Stimulated activated CD8-positive, alpha-beta memory T cell treated with anti-CD3 and anti-CD28 coated beads, Interleukin-2, amount 100 ng/mL, for 1 hour (primary cell): Measurements from ENCODE around the gene IGF2R.
"Not testable (repeated sequence)": the region's sequence is repeated elsewhere in the genome, so short reads cannot be mapped to it uniquely, and the experiment has no call there.

Experiments used
- DNase-seq, 2 donors: peaks; one replicate each; pipeline ENCODE4 v3.0.0-alpha.2; 2020; ENCODE audit warnings: low read depth in 2 of 2

Gene IGF2R

GRCh38 chr6:159996087-159996622 lies 27.3 kb downstream of the IGF2R start:
- no peak for DNase-seq

GRCh38 chr6:159996626-159997497 lies 28.0 kb downstream of the IGF2R start:
- DNase-seq, result no peak

GRCh38 chr6:159997498-159998101 lies 28.7 kb downstream of the IGF2R start:
- no peak for DNase-seq

GRCh38 chr6:159998538-159998937 lies 29.7 kb downstream of the IGF2R start:
- DNase-seq, result no peak

GRCh38 chr6:159999240-159999671 lies 30.4 kb downstream of the IGF2R start:
- no peak for DNase-seq

- no peak for DNase-seq
Measured at GRCh38 chr6:160000280-160000704, 31.4 kb downstream of the IGF2R start.

- not testable (repeated sequence) for DNase-seq
Measured at GRCh38 chr6:160000893-160001427, 32.1 kb downstream of the IGF2R start.

- no peak for DNase-seq
Measured at GRCh38 chr6:160002882-160003281, 34.0 kb downstream of the IGF2R start.

GRCh38 chr6:160004018-160004417 lies 35.1 kb downstream of the IGF2R start:
- DNase-seq, result no peak

- no peak for DNase-seq
Measured at GRCh38 chr6:160004419-160005175, 35.7 kb downstream of the IGF2R start.

- DNase-seq, result no peak
Measured at GRCh38 chr6:160005211-160005610, 36.3 kb downstream of the IGF2R start.

- no peak for DNase-seq
Measured at GRCh38 chr6:160005861-160006540, 37.1 kb downstream of the IGF2R start.

GRCh38 chr6:160007145-160007544 lies 38.3 kb downstream of the IGF2R start:
- DNase-seq, result no peak

- DNase-seq, result no peak
Measured at GRCh38 chr6:160007611-160008010, 38.7 kb downstream of the IGF2R start.

GRCh38 chr6:160010067-160010466 lies 41.2 kb downstream of the IGF2R start:
- no peak for DNase-seq

- no peak for DNase-seq
Measured at GRCh38 chr6:160013987-160014868, 45.3 kb downstream of the IGF2R start.

GRCh38 chr6:160014869-160015182 lies 45.9 kb downstream of the IGF2R start:
- DNase-seq, result no peak

GRCh38 chr6:160015778-160016684 lies 47.1 kb downstream of the IGF2R start:
- DNase-seq, result no peak

- no peak for DNase-seq
Measured at GRCh38 chr6:160022101-160022500, 53.2 kb downstream of the IGF2R start.
